Measurements from ENCODE around the gene CPEB4.

DNA sequence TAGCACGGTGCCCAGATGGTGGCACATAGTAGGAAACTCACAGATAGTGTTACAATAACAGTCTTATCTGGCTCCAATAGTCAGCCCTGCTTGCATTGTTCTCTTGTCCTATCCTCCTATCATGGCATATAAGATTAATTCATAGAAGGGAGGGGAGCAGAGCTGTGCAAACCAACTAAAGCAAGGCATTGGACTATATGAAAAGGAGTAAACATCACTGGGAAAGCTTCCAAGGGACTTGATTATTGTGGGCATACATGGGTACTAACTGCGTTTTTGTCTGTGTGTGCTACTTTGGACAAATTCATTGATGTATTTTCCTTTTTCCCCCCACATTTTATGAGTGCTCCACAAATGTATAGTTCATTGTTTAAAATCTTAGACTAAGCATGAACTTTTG, 57.0 kb downstream of the CPEB4 start:
- TF ChIP-seq, protein P1, sequence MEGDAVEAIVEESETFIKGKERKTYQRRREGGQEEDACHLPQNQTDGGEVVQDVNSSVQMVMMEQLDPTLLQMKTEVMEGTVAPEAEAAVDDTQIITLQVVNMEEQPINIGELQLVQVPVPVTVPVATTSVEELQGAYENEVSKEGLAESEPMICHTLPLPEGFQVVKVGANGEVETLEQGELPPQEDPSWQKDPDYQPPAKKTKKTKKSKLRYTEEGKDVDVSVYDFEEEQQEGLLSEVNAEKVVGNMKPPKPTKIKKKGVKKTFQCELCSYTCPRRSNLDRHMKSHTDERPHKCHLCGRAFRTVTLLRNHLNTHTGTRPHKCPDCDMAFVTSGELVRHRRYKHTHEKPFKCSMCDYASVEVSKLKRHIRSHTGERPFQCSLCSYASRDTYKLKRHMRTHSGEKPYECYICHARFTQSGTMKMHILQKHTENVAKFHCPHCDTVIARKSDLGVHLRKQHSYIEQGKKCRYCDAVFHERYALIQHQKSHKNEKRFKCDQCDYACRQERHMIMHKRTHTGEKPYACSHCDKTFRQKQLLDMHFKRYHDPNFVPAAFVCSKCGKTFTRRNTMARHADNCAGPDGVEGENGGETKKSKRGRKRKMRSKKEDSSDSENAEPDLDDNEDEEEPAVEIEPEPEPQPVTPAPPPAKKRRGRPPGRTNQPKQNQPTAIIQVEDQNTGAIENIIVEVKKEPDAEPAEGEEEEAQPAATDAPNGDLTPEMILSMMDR (IDR thresholded peaks at IDR 0.05), result no peak
- TF ChIP-seq POLR2A (IDR thresholded peaks at IDR 0.05), result no peak
- no peak for TF ChIP-seq POLR2AphosphoS5 (IDR thresholded peaks at IDR 0.05; ENCODE audit: insufficient read depth in 1 of 2, low read depth in 1 of 2)

All from vagina (tissue), 2 donors.